Cardiac fibroblast (primary cell): ENCODE data around the gene IQGAP3.
"Not testable (repeated sequence)": the region's sequence is repeated elsewhere in the genome, so short reads cannot be mapped to it uniquely, and the experiment has no call there.

Experiments
- DNase-seq, 2 donors: peaks; one replicate each; pipeline versions ENCODE4 v3.0.0 to v3.0.0-alpha.2; 2010; ENCODE audit warnings: low read depth in 2 of 2
- H3K4me3 ChIP-seq, 2 donors: replicated peaks in 1 of 2; 1 replicate in 1 of 2; 2 replicates in 1 of 2; pipeline ENCODE4 v1.5.1; 2011; ENCODE audit warnings: low read depth in 2 of 2, low read length in 2 of 2, mild to moderate bottlenecking in 2 of 2, moderate library complexity in 1 of 2
- CTCF ChIP-seq: IDR thresholded peaks from one replicate; pipeline ENCODE4 v1.5.1; 2011; ENCODE audit warnings: low read depth, mild to moderate bottlenecking, low read length, inconsistent platforms

The IQGAP3 gene

GRCh38 chr1:156555715-156556114, 16.6 kb downstream of the IQGAP3 start:
- DNase-seq = no peak
- H3K4me3 ChIP-seq = no peak overlapping the region
- no peak for TF ChIP-seq CTCF

- no peak overlapping the region for H3K4me3 ChIP-seq
- TF ChIP-seq CTCF = no peak
- no peak for DNase-seq
These were observed 17.4 kb downstream of the IQGAP3 start for GRCh38 chr1:156554971-156555370.

GRCh38 chr1:156553860-156554485, 18.4 kb downstream of the IQGAP3 start:
- TF ChIP-seq CTCF = no peak
- H3K4me3 ChIP-seq = no peak overlapping the region

GRCh38 chr1:156552937-156553336, 19.4 kb downstream of the IQGAP3 start:
- H3K4me3 ChIP-seq = not testable (repeated sequence)
- DNase-seq = peak in 1 of 2 donors; percentile 13

More at GRCh38 chr1:156553860-156554485, 18.4 kb downstream of the IQGAP3 start:
- DNase-seq = no peak

- TF ChIP-seq CTCF = no peak
- DNase-seq = no peak
- no peak overlapping the region for H3K4me3 ChIP-seq
These were observed 19.8 kb downstream of the IQGAP3 start for GRCh38 chr1:156552518-156552917.

- no peak overlapping the region for H3K4me3 ChIP-seq
- TF ChIP-seq CTCF = no peak
- DNase-seq = peak in 1 of 2 donors; percentile 57
These were observed 20.5 kb downstream of the IQGAP3 start for GRCh38 chr1:156551869-156552268.

- no peak for DNase-seq
- TF ChIP-seq CTCF = no peak
- no peak overlapping the region for H3K4me3 ChIP-seq
These were observed 21.2 kb downstream of the IQGAP3 start for GRCh38 chr1:156551066-156551643.
